OCI-LY3 (cell line): ENCODE data around the gene LIME1.
"Not testable (repeated sequence)": the region's sequence is repeated elsewhere in the genome, so short reads cannot be mapped to it uniquely, and the experiment has no call there.

Experiments
- EZH2phosphoT487 ChIP-seq: fragments of 200-600 bp; shearing (Covaris generic); IDR thresholded peaks from 2 replicates; pipeline ENCODE4 v1.6.1; 2018; ENCODE audit warnings: antibody characterized with exemption, mixed run types, low read depth
- TF ChIP-seq, protein P1 (sequence below): fragments of 200-600, 300-600 bp; sonication (generic); IDR thresholded peaks from 2 replicates; pipeline ENCODE4 v1.5.1; 2014; ENCODE audit warnings: antibody characterized with exemption, low read length, low read depth

DNA sequence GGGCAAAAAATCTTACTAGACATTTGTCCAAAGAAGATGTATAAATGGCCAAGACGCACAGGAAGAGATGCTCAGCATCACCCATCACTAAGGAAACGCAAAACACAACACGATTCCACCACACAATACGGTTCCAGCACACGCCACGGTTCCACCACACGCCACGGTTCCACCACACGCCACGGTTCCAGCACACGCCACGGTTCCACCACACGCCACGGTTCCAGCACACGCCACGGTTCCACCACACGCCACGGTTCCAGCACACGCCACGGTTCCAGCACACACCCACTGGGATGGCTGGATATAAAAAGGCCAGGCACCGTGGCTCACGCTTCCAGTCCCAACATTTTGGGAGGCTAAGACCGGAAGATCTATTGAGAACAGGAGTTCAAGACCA, 40.4 kb downstream of the LIME1 start:
- TF ChIP-seq, protein P1, sequence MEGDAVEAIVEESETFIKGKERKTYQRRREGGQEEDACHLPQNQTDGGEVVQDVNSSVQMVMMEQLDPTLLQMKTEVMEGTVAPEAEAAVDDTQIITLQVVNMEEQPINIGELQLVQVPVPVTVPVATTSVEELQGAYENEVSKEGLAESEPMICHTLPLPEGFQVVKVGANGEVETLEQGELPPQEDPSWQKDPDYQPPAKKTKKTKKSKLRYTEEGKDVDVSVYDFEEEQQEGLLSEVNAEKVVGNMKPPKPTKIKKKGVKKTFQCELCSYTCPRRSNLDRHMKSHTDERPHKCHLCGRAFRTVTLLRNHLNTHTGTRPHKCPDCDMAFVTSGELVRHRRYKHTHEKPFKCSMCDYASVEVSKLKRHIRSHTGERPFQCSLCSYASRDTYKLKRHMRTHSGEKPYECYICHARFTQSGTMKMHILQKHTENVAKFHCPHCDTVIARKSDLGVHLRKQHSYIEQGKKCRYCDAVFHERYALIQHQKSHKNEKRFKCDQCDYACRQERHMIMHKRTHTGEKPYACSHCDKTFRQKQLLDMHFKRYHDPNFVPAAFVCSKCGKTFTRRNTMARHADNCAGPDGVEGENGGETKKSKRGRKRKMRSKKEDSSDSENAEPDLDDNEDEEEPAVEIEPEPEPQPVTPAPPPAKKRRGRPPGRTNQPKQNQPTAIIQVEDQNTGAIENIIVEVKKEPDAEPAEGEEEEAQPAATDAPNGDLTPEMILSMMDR: not testable (repeated sequence)
- TF ChIP-seq EZH2phosphoT487: not testable (repeated sequence)
